Sigmoid colon (tissue), 4 donors: ENCODE results near the gene BET1L.

Source experiments
- EP300 ChIP-seq, 4 donors: sonication (generic); formaldehyde crosslinking; IDR thresholded peaks; one replicate each; pipeline ENCODE4 v1.6.1; 2017; ENCODE audit warnings: antibody characterized with exemption in 4 of 4
- POLR2A ChIP-seq, 2 donors: fragments of 450-650 bp; IDR thresholded peaks; one replicate each; pipeline ENCODE4 v1.6.1; 2016; ENCODE audit warnings: antibody characterized with exemption in 2 of 2, mild to moderate bottlenecking in 2 of 2, moderate library complexity in 2 of 2

- TF ChIP-seq POLR2A (IDR thresholded peaks at IDR 0.05) (no peak), EP300 (IDR thresholded peaks at IDR 0.05) (no peak)
These were observed 44.4 kb upstream of the BET1L start for GRCh38 chr11:251550-251949.
